KMS-11 (cell line): ENCODE data around the gene LONP2.

Experiments used
- H2AFZ ChIP-seq: fragments of 200-600 bp; sonication (generic); 2 replicates; pipeline ENCODE4 v1.6.1; 2016; ENCODE audit warnings: antibody characterized with exemption, mixed run types, low read depth
- H3K27ac ChIP-seq: fragments of 200-600 bp; sonication (generic); 2 replicates; pipeline ENCODE4 v1.6.1; 2016; ENCODE audit warnings: mild to moderate bottlenecking, mixed run types
- H3K27me3 ChIP-seq: fragments of 200-600 bp; sonication (generic); 2 replicates; pipeline ENCODE4 v1.6.1; 2017; ENCODE audit warnings: mild to moderate bottlenecking, low read depth, mixed run types, moderate library complexity; ENCODE audit not compliant: insufficient read depth
- H3K36me3 ChIP-seq: fragments of 200-600 bp; sonication (generic); 2 replicates; pipeline ENCODE4 v1.6.1; 2017; ENCODE audit warnings: mild to moderate bottlenecking, mixed run types; ENCODE audit not compliant: insufficient read depth
- H3K4me1 ChIP-seq: fragments of 200-600 bp; sonication (generic); 2 replicates; pipeline ENCODE4 v1.6.1; 2016; ENCODE audit warnings: mild to moderate bottlenecking, low read depth, mixed run types; ENCODE audit not compliant: poor library complexity, severe bottlenecking
- H3K4me2 ChIP-seq: fragments of 200-600 bp; sonication (generic); 2 replicates; pipeline ENCODE4 v1.7.0; 2016; ENCODE audit warnings: mild to moderate bottlenecking, mixed run types
- H3K4me3 ChIP-seq: fragments of 200-600 bp; sonication (generic); IDR thresholded peaks from 2 replicates; pipeline ENCODE4 v1.6.1; 2017; ENCODE audit warnings: low read depth, low read length, mixed read lengths; ENCODE audit not compliant: insufficient read depth
- H3K79me2 ChIP-seq: fragments of 200-600 bp; sonication (generic); 2 replicates; pipeline ENCODE4 v1.6.1; 2016; ENCODE audit warnings: low read depth, mixed run types; ENCODE audit not compliant: insufficient read depth
- H3K9ac ChIP-seq: fragments of 200-600 bp; sonication (generic); 2 replicates; pipeline ENCODE4 v1.6.1; 2016; ENCODE audit warnings: mild to moderate bottlenecking, mixed run types
- H4K20me1 ChIP-seq: fragments of 200-600 bp; sonication (generic); 2 replicates; pipeline ENCODE4 v1.6.1; 2016; ENCODE audit warnings: mild to moderate bottlenecking, mixed run types; ENCODE audit not compliant: insufficient read depth
- TF ChIP-seq, protein P1 (sequence below): fragments of 200-600 bp; sonication (generic); conservative IDR thresholded peaks from 2 replicates; pipeline ENCODE4 v1.6.1; 2017; ENCODE audit warnings: low read depth, mild to moderate bottlenecking, antibody characterized with exemption, low read length, moderate library complexity, mixed read lengths

Gene LONP2

DNA sequence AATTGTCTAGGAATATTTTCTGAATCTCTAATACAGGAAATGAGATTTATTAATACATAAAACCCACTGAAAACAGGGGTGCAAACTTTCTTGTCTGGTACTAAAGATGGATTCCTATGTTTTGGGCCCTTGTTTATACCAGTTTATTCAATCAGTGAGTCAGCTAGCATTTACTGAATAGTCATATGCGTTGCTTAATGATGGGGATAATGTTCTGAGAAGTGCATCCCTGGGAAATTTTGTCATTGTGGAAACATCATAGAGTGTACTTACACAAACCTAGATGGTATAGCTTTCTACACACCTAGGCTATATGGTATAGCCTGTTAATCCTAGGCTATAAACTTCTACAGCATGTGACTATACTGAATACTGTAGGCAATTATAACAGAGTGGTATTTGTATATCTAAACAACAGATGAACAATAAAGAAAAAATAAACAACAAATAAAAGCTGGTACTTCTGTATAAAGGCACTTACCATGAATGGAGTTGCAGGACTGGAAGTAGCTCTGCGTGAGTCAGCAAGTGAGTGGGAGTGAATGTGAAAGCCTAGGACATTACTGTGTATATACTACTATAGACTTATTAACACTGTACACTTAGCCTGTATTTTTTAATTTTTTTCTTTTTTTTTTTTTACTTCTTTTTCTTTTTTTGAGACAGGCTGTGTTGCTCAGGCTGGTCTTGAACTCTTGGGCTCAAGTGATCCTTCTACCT lies 77.4 kb downstream of the LONP2 start:
- no peak overlapping the region for H3K9ac ChIP-seq
- no peaks in the 10 kb centered on the region for H3K79me2 ChIP-seq
- no peak overlapping the region for H3K27ac ChIP-seq
- H3K27me3 ChIP-seq: no peaks in the 10 kb centered on the region
- H4K20me1 ChIP-seq: no peaks in the 10 kb centered on the region
- H3K4me2 ChIP-seq: no peak overlapping the region
- TF ChIP-seq, protein P1, sequence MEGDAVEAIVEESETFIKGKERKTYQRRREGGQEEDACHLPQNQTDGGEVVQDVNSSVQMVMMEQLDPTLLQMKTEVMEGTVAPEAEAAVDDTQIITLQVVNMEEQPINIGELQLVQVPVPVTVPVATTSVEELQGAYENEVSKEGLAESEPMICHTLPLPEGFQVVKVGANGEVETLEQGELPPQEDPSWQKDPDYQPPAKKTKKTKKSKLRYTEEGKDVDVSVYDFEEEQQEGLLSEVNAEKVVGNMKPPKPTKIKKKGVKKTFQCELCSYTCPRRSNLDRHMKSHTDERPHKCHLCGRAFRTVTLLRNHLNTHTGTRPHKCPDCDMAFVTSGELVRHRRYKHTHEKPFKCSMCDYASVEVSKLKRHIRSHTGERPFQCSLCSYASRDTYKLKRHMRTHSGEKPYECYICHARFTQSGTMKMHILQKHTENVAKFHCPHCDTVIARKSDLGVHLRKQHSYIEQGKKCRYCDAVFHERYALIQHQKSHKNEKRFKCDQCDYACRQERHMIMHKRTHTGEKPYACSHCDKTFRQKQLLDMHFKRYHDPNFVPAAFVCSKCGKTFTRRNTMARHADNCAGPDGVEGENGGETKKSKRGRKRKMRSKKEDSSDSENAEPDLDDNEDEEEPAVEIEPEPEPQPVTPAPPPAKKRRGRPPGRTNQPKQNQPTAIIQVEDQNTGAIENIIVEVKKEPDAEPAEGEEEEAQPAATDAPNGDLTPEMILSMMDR: no peak
- no peaks in the 10 kb centered on the region for H3K36me3 ChIP-seq
- H3K4me1 ChIP-seq: peaks cover 48% of the 10 kb centered on the region
- H2AFZ ChIP-seq: no peak overlapping the region
- H3K4me3 ChIP-seq: no peak overlapping the region

DNA sequence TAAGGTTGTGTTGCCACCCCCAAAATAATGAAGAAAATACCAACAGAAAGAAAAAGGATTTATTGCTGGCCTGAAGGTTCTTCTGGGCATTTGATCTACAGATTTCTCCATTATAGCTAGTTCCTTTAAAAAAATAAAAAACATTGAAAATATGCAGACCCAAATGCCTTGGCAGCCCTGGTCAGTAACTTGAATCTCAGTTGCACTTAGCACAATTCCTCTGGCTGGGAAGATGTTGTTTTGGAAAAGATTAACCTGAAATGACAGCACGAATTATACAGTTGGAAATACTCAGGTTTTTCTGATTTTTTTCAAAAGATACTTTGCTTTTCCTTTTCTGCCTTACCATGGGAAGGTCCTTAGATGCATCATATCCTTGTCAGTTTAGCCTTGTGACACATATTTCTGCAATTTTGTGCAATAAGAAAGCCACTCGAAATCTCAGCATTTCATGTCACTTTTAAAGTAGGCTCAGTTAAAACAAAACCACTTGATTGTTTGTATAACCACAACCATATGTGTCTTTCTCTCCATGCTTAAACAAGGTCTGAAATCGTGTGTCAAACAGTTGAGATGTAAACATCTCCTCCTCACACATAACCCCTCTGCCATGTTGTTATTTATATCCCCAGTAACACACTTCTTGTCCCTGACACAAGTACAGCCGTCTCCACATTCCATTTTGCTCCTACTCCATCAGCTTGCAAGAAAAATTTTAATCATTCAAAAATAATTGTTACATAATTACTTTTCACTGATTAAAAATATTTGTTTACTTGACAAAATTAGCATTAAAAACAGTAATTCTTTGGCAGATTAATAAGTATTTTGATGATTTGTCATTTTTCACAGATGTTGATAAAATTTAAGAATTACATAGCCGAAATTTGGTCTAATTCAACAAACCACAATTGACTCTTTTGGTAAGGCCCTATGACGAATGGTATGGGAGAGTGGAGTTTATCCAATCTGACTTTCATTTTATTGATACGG lies 80.0 kb downstream of the LONP2 start:
- Histone ChIP-seq H3K27me3 (no peaks in the 10 kb centered on the region), H4K20me1 (no peaks in the 10 kb centered on the region), H3K27ac (no peak overlapping the region), H3K4me2 (peak overlapping the region; percentile 12; the same call in 1 of the 2 replicates), H3K36me3 (no peaks in the 10 kb centered on the region), H3K4me1 (peaks cover 22% of the 10 kb centered on the region), H3K4me3 (no peak overlapping the region), H3K79me2 (no peaks in the 10 kb centered on the region), H2AFZ (no peak overlapping the region), H3K9ac (no peak overlapping the region)
- TF ChIP-seq, protein P1: no peak

DNA sequence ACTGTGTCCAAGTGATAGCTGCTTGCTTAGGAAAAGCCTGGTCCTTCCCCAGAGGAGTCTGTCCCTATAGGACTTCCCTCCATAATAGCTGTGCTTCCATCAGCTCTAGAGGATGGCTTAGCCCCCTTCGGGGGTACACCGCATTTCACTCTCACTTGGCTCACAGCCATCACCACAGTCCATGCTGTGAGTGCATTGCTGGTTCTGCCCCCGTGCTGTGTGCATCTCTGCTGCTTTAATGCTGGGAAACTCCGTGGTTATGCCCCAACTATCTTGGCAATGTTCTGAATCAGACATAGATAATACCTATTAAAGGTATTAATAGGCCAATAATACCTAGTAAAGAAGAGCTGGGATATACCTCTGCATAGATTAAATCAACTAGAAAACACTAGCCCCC lies 82.8 kb downstream of the LONP2 start:
- no peaks in the 10 kb centered on the region for H4K20me1 ChIP-seq
- no peak overlapping the region for H3K4me2 ChIP-seq
- TF ChIP-seq, protein P1: no peak
- peaks cover 14% of the 10 kb centered on the region for H3K4me1 ChIP-seq
- H2AFZ ChIP-seq: no peak overlapping the region
- H3K27ac ChIP-seq: no peak overlapping the region
- H3K4me3 ChIP-seq: no peak overlapping the region
- H3K79me2 ChIP-seq: no peaks in the 10 kb centered on the region
- no peaks in the 10 kb centered on the region for H3K36me3 ChIP-seq
- H3K27me3 ChIP-seq: no peaks in the 10 kb centered on the region
- H3K9ac ChIP-seq: no peak overlapping the region

DNA sequence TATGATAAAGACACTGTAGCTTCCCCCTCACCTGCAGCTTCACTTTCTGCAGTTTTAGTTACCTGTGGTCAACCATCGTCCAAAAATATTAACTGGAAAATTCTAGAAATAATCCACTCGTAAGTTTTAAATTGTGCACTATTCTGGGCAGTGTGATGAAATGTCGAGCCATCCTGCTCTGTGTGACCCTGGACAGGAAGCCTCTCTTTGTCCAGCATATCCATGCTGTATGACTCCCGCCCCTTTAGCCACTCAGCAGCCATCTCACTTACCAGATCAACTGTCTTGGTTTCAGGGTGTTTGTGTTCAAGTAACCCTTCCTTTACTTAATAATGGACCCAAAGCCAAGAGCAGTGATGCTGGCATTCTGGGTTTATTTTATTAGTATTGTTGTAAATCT lies 85.0 kb downstream of the LONP2 start:
- H3K4me1 ChIP-seq: peaks cover 3% of the 10 kb centered on the region
- no peak overlapping the region for H3K9ac ChIP-seq
- no peaks in the 10 kb centered on the region for H4K20me1 ChIP-seq
- no peaks in the 10 kb centered on the region for H3K27me3 ChIP-seq
- H3K79me2 ChIP-seq: no peaks in the 10 kb centered on the region
- H3K27ac ChIP-seq: no peak overlapping the region
- H3K4me2 ChIP-seq: no peak overlapping the region
- TF ChIP-seq, protein P1: no peak
- H2AFZ ChIP-seq: no peak overlapping the region
- no peak overlapping the region for H3K4me3 ChIP-seq
- no peaks in the 10 kb centered on the region for H3K36me3 ChIP-seq
